Myocyte (in vitro differentiated cells): ENCODE results near the gene FDPS. TPM values are rescaled to one million over a fixed set of nuclear protein-coding genes. Genes with fewer than 3 reads are reported as not detected.
A peak's percentile ranks its signal among the peaks of the same experiment; 100 is the strongest.

Experiments
- DNase-seq: peaks from one replicate; pipeline ENCODE4 v3.0.0-alpha.2; 2012; ENCODE audit warnings: low read depth
- polyA plus RNA-seq: library from polyadenylated mRNA; unstranded; fragments of >200 nt; gene quantifications from one replicate; pipeline ENCODE4 v1.2.1, GENCODE V29; 2012; ENCODE audit warnings: missing spikeins
- total RNA-seq: library from RNA; depleted of rRNA; stranded (reverse); fragments of >200 nt; gene quantifications from 2 replicates; pipeline ENCODE4 v1.2.3, GENCODE V29; 2014

FDPS gene
- total RNA-seq, result 369 and 536 TPM in 2 replicates
- 674 TPM for polyA plus RNA-seq

- DNase-seq, result peak; percentile 100
Observed at GRCh38 chr1:155308493-155309422, at the start of gene FDPS. FDPS (plus strand) TSS chr1:155308866; CDS start chr1:155309790, 924 bp downstream.

DNA sequence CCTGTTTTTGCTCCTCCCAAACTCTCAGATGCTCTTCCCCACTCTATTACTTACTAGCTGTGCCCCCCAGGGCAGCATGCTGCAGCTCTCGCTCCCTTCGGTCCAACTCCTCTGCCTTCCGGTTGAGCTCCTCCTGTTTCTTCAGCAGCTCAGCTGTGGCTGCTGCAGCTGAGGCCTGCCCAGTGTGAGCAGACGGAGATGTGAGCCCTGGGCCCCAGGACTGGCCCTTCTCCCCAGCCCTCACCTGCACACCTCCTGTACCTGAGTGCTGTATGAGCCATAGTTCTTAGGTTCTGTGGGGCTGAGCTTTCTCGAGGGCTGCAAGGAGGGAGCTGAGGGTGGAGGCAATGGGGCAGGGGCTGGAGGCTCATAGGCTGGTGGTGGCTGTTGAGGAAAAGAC, 48.4 kb upstream of the FDPS start:
- no peak for DNase-seq

DNA sequence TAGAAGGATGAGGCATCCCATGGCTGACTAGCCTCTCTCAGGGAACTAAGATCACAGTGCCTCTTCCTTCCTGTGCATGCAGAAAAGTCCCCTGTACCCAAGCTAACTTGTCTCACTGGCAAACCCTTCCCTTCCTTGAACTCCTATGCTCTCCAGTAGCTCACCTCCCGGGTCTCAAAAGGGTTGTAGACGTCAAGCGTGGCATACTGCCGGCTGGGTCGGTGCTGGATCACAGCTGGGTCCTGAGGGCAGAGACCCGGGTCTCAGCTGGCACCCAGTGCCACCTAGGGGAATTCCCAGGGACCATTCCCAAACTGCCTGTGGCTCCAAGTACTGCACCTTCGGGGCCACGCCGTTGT, 47.2 kb upstream of the FDPS start:
- no peak for DNase-seq

DNA sequence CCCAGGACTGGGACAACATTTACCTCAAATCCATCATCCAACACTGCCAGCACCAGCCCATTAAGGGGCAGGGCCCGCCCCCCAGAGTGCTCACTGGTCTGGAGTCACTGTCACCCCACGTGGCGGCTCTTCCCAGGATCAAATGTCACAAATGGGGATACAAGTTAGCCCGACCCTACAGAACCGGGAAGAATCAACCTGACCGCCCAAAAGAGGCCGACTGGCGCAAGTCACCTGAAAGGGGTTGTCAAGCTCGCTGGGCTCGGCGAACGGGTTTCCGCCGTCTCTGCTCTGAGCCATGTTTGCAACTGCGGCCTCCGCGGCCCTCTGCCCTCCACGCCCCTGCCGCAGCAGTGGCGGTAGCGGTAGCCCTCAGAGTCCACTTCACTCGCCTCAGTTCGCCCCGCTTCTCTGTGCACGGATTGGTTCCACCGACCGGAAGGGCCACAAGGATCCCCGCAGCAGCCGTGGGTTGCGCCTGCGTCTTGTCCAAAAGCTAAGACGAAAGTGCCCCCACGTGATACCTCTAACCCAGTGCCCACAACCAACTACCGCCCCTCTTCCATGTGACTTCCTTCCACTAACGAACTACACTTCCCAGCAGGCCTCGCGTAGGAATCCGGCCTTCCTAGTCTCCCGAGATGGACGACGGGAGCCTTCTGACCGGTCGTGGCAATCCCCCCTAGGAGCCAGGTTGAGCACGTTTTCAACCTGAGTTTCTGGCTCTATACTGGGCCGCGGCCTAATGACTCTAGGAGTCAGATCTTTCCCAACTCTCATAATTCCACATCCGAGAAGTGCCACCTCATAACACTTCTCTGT, 46.6 kb upstream of the FDPS start, which contains the start of gene SCAMP3:
Gene SCAMP3, minus strand, starts transcription at position 509 of the 822 bp plus-strand sequence. Its CDS starts 209 bp downstream, at position 300.
- peak; percentile 99 for DNase-seq

GRCh38 chr1:155263067-155263466, 45.6 kb upstream of the FDPS start:
- no peak for DNase-seq

- DNase-seq, result no peak
Observed at GRCh38 chr1:155266553-155266952, 42.1 kb upstream of the FDPS start.

DNA sequence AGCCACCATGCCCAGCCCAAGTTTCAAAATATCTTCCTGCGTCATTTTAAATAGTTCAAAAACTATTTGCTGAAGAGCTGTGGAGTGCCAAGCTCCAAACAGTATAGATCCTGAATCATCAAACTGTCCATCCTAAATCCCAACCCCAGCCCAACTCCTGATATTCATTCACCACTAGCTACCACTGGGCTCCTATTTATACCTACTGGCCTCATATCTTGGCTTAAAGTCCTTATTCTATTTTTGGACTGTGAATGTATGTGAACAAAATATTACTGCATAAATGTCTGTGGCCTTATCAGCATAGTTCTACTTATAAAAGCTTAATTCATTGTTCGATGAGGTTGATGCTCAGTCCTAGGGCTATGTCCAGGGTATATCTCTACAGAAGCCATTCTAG, 41.3 kb upstream of the FDPS start:
- DNase-seq, result peak; percentile 54

DNA sequence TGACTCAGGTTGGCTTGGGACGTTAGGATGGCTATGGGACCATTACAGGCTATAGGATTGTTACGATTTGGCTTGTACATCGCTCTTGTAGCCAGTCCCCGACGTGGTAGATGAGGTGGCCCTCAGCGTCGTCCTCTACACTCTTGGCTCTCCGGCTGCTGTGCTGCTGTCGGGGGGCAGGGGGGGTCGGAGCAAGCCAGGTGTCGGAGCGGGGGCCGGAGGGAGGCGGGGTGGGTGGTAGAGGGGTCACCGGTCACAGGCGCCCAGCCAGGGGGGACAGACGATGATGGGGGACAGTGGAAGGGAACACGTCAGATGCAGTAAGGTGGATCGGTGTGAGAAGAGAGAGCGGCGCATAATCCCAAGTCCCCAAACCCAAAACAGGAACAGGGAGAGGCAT, 40.0 kb upstream of the FDPS start:
- DNase-seq, result no peak

DNA sequence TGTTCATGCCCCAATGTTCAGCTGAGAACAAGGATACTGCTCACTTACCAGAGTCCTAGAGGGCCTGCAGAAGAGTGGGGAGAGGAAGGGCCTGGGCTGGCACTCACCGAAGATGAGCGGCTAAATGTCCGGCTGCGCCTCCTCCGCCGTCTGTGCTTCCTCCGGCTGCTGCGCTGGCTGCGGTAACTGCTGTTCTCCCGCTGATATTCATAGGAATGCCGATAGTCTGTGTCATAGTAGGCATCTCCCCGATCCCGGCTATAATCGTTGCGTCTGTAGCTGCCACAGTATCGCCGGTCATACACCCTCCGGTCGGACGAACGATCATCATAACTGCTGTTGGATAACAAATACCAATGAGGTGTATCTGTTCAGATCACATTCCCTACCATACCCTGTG, 39.3 kb upstream of the FDPS start:
- no peak for DNase-seq

DNA sequence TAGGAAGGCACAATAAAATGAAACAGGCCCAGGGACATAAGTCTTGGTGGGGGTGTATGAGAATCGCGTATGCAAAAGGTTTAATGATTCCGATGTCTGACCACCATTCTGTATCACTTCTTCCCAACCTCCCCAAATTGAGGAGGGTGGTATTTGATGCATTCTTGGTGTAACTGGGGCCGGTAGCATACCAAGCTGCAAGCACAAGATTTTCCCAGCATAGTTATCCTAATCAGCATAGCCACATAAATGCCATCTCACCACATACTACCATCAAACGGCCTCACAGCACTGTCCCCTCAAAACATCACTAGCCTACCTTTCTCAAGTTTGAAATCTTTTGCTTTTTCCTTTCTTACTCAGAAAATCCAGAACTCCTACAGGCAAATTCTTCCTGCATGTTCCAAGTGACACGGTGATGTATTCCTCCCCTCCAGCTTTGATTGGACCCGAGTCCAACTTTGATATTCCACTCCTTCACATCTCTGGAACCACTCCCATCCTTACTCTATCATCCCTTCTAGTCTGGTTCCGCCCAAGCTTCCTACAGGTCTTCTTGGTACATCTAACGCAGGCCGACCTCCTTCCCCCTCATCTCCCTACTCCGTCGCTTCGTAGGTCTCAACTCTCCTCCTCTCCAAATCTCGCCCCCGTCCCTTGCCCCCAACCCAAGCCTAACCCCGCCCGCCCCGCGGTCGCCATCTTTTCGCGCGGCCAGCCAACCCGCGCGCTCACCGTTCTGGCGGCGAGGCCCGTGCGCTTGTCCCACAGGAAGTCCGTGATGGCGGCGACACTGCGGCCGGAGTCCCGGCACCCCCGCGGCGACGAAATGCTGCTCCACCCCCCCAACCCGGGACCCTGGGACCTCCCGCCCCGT, 36.0 kb upstream of the FDPS start:
- peak; percentile 45 for DNase-seq

DNA sequence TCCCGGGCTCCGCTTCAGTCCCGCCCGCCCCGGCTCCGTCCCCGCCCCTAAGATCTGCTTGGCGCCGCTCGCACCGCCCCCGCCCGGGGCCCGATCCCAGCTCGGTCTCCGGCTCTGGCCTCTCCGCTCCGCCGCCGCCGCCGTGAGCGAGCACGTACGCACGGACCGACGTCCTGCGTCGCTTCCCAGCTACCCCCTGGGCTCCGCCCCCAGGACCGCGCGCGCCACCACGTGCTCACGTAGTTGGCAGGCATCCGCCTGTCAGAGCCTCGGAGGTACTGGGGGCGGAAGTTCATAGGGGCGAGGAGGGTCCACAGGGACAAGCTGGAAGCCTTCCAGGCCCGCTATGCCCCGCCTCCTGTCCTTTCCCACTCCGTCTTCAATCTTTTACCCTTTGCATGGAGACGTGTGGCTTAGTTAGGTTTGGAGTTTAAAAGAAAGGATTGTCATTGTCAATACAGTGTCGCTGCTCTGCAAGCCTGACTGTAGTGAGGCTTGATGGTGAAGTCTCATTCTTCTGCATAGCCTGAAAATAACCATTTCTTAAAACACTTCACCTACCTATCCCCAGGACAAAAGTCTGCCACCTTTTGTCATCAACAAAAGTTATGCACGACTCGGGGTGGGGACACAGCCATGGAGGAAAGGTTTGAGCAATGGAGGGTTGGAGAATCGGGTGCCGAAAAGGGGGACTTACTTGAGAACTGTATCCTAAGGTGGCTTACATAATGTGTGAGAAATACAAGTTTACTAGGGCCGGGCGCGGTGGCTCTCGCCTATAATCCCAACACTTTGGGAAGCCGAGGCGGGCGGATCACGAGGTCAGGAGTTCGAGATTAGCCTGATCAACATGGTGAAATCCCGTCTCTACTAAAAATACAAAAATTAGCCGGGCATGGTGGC, 35.1 kb upstream of the FDPS start, which contains the start of gene CLK2:
Gene CLK2, minus strand, starts transcription at position 162 of the 903 bp plus-strand sequence. CDS start 2,527 bp downstream, outside the sequence.
- peak; percentile 95 for DNase-seq

GRCh38 chr1:155277070-155277901, 31.4 kb upstream of the FDPS start, which contains the start of gene HCN3:
HCN3 (plus strand) TSS chr1:155277463; CDS start chr1:155277591, 128 bp downstream.
- peak; percentile 97 for DNase-seq

- peak; percentile 51 for DNase-seq
Observed at GRCh38 chr1:155277902-155278688, 30.6 kb upstream of the FDPS start.

GRCh38 chr1:155278689-155279160, 29.9 kb upstream of the FDPS start:
- DNase-seq, result no peak

DNA sequence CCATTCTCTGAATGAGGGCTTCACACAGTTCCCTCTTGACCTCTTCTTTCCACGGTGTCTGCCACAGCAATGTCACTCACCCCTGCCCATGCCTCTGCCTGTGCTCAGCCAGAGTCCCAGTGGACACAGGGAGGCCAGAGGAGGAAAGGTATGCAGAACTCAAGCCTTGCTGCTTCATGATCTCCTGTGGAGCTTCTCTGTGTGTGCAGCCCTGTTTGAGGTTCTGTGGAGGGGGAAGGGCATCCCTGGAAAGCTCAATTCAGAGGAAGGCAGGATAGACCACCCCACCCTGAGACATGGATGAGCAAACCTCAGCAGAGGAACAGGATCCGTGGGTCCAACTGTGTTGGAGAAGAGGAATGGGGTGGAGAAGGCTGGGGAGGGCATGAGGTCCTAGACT, 29.4 kb upstream of the FDPS start:
- no peak for DNase-seq

- no peak for DNase-seq
Observed at GRCh38 chr1:155282488-155283091, 26.1 kb upstream of the FDPS start.

- DNase-seq, result no peak
Observed at GRCh38 chr1:155284476-155284875, 24.2 kb upstream of the FDPS start.
